Endothelial cell of umbilical vein (primary cell): ENCODE results near the gene ZNF544. TPM values are rescaled to one million over a fixed set of nuclear protein-coding genes. Genes with fewer than 3 reads are reported as not detected.

Experiments used
- BruUV-seq: library from RNA; stranded (reverse); fragments of 400-500 nt; replicated peaks from 2 replicates; lab custom pipeline; 2021; lab: Mats Ljungman, UMichigan
- CTCF ChIA-PET: fragments of 300-600, 350-600 bp; sonication (Branson Sonifier 250); formaldehyde crosslinking; loops from one replicate; lab custom pipeline; 2021; ENCODE audit warnings: antibody characterized with exemption, inconsistent platforms; lab: Charles Lee
- POLR2A ChIA-PET: fragments of 300-600, 350-600 bp; sonication (Branson Sonifier 250); formaldehyde crosslinking; loops from one replicate; lab custom pipeline; 2021; ENCODE audit warnings: antibody characterized with exemption, inconsistent platforms; lab: Charles Lee
- DNase-seq: peaks from one replicate; pipeline ENCODE4 v3.0.0-alpha.2; 2011; ENCODE audit warnings: low read depth, low spot score
- FAIRE-seq: peaks from 2 replicates; lab custom pipeline; 2011; peaks lifted over from hg19 to GRCh38; lab: Jason Lieb, UNC
- H2AFZ ChIP-seq: 2 replicates; pipeline ENCODE4 v1.6.0; 2012; ENCODE audit warnings: low read depth, low read length, control low read depth, inconsistent platforms
- H3K27ac ChIP-seq: 2 replicates; pipeline ENCODE4 v1.5.1; 2011; ENCODE audit warnings: low read depth, mild to moderate bottlenecking, control low read depth, low read length, moderate library complexity; ENCODE audit not compliant: insufficient read depth
- H3K27me3 ChIP-seq, 2 experiments: 2 replicates each; pipeline versions ENCODE4 v1.6.0 to v1.6.1; 2011; ENCODE audit warnings: low read length in 2 of 2, mixed read lengths in 1 of 2; ENCODE audit not compliant: control insufficient read depth in 2 of 2, insufficient read depth in 2 of 2
- H3K36me3 ChIP-seq, 2 experiments: 2 replicates in 1 of 2; 3 replicates in 1 of 2; pipeline ENCODE4 v1.5.1; 2011; ENCODE audit warnings: low read length in 2 of 2, mild to moderate bottlenecking in 1 of 2, moderate library complexity in 1 of 2; ENCODE audit not compliant: control insufficient read depth in 2 of 2, insufficient read depth in 2 of 2; ENCODE audit errors: extremely low read depth in 1 of 2
- H3K4me1 ChIP-seq: 3 replicates; pipeline ENCODE4 v1.5.1; 2011; ENCODE audit warnings: mild to moderate bottlenecking, low read length; ENCODE audit not compliant: control insufficient read depth, insufficient read depth; ENCODE audit errors: extremely low read depth
- H3K4me2 ChIP-seq: 2 replicates; pipeline ENCODE4 v1.6.1; 2011; ENCODE audit warnings: low read length, control low read depth, mixed read lengths; ENCODE audit not compliant: insufficient read depth
- H3K4me3 ChIP-seq, 3 experiments: fragments of 200-600 bp in 1 of 3; sonication (generic), shearing (Covaris generic) in 1 of 3; replicated peaks in 1 of 3; 2 replicates each; pipeline ENCODE4 v1.5.1; 2011 to 2016; ENCODE audit warnings: control low read depth in 3 of 3, low read length in 3 of 3, mild to moderate bottlenecking in 2 of 3, inconsistent platforms in 1 of 3, low read depth in 1 of 3, moderate library complexity in 1 of 3; ENCODE audit not compliant: insufficient read depth in 1 of 3
- H3K79me2 ChIP-seq: 2 replicates; pipeline ENCODE4 v1.6.0; 2012; ENCODE audit warnings: low read length, inconsistent platforms; ENCODE audit not compliant: control insufficient read depth, insufficient read depth
- H3K9ac ChIP-seq: replicated peaks from 2 replicates; pipeline ENCODE3; 2011; ENCODE audit warnings: low read length, control low read depth; ENCODE audit not compliant: insufficient read depth; ENCODE audit errors: extremely low read depth
- H3K9me1 ChIP-seq: replicated peaks from 3 replicates; pipeline ENCODE4 v1.6.0; 2011; ENCODE audit warnings: mild to moderate bottlenecking, low read length; ENCODE audit not compliant: control insufficient read depth, insufficient read depth; ENCODE audit errors: extremely low read depth
- H3K9me3 ChIP-seq: replicated peaks from 2 replicates; pipeline ENCODE4 v1.5.1; 2012; ENCODE audit warnings: low read length, inconsistent platforms; ENCODE audit not compliant: control insufficient read depth, insufficient read depth
- H4K20me1 ChIP-seq: replicated peaks from 2 replicates; pipeline ENCODE3; 2011; ENCODE audit warnings: mild to moderate bottlenecking, low read length; ENCODE audit not compliant: control insufficient read depth, insufficient read depth; ENCODE audit errors: extremely low read depth
- CTCF ChIP-seq, 2 donors: IDR thresholded peaks; 1 replicate in 1 of 2; 2 replicates in 1 of 2; pipeline ENCODE4 v1.5.1; 2011; ENCODE audit warnings: low read length in 2 of 2, mild to moderate bottlenecking in 2 of 2, moderate library complexity in 2 of 2, control low read depth in 1 of 2, inconsistent platforms in 1 of 2, low read depth in 1 of 2; ENCODE audit not compliant: insufficient read depth in 1 of 2; ENCODE audit errors: extremely low read depth in 1 of 2
- EZH2 ChIP-seq: IDR thresholded peaks from 2 replicates; pipeline ENCODE4 v1.6.1; 2012; ENCODE audit warnings: borderline replicate concordance, low read depth, mild to moderate bottlenecking, moderate library complexity, low read length, inconsistent platforms; ENCODE audit not compliant: severe bottlenecking
- FOS ChIP-seq: IDR thresholded peaks from 2 replicates; pipeline ENCODE4 v1.6.1; 2011; ENCODE audit warnings: mild to moderate bottlenecking, low read length, moderate library complexity, borderline replicate concordance; ENCODE audit not compliant: insufficient read depth
- GATA2 ChIP-seq: IDR thresholded peaks from 2 replicates; pipeline ENCODE4 v1.7.0; 2011; ENCODE audit warnings: low read depth, mild to moderate bottlenecking, moderate library complexity, mixed read lengths, low read length; ENCODE audit not compliant: insufficient read length, insufficient read depth
- JUN ChIP-seq: IDR thresholded peaks from 2 replicates; pipeline ENCODE4 v1.6.1; 2011; ENCODE audit warnings: borderline replicate concordance, low read depth; ENCODE audit not compliant: insufficient read length, insufficient read depth
- MYC ChIP-seq: IDR thresholded peaks from one replicate; pipeline ENCODE4 v1.6.1; 2011; ENCODE audit warnings: mild to moderate bottlenecking, low read depth, low read length
- POLR2A ChIP-seq: IDR thresholded peaks from 2 replicates; pipeline ENCODE4 v1.6.1; 2012; ENCODE audit warnings: low read depth, mild to moderate bottlenecking, control low read depth, low read length
- POLR2AphosphoS5 ChIP-seq: IDR thresholded peaks from 2 replicates; pipeline ENCODE4 v1.6.1; 2012; ENCODE audit warnings: low read depth, mild to moderate bottlenecking, control low read depth, low read length, moderate library complexity; ENCODE audit not compliant: insufficient read depth
- dilution Hi-C: fragments of 300-500 bp; cut with MboI; formaldehyde crosslinking; loops from one replicate; pipeline ENCODE4 v1.15.0; 2019; ENCODE audit warnings: low sequenced_read_pairs; ENCODE audit not compliant: extremely low pct_ligation_motif_present
- intact Hi-C: fragments of 100-400 bp; cut with micrococcal nuclease; formaldehyde crosslinking; loops from one replicate; pipeline ENCODE4 v1.10.0; 2022
- polyA plus RNA-seq, 4 experiments: library from polyadenylated mRNA; depleted of rRNA in 3 of 4; stranded (reverse) in 3 of 4; unstranded in 1 of 4; fragments of >200 nt; gene quantifications; 2 replicates each; pipeline versions ENCODE4 v1.2.1 to v1.2.3, GENCODE V29; 2011 to 2012; ENCODE audit warnings: missing spikeins in 1 of 4
- total RNA-seq: library from RNA; stranded (reverse); gene quantifications from 2 replicates; pipeline ENCODE4 v1.2.3, GENCODE V29; 2021
- TF ChIP-seq, protein P1 (sequence below): IDR thresholded peaks from 2 replicates; pipeline ENCODE4 v1.6.1; 2011; ENCODE audit not compliant: insufficient read depth, insufficient read length

Gene ZNF544
- total and polyA plus RNA-seq, 2 donors (not counting 3 experiments of a cell fraction or from before 2014, with no cell fraction given) = 33.4 to 45.4 TPM

DNA sequence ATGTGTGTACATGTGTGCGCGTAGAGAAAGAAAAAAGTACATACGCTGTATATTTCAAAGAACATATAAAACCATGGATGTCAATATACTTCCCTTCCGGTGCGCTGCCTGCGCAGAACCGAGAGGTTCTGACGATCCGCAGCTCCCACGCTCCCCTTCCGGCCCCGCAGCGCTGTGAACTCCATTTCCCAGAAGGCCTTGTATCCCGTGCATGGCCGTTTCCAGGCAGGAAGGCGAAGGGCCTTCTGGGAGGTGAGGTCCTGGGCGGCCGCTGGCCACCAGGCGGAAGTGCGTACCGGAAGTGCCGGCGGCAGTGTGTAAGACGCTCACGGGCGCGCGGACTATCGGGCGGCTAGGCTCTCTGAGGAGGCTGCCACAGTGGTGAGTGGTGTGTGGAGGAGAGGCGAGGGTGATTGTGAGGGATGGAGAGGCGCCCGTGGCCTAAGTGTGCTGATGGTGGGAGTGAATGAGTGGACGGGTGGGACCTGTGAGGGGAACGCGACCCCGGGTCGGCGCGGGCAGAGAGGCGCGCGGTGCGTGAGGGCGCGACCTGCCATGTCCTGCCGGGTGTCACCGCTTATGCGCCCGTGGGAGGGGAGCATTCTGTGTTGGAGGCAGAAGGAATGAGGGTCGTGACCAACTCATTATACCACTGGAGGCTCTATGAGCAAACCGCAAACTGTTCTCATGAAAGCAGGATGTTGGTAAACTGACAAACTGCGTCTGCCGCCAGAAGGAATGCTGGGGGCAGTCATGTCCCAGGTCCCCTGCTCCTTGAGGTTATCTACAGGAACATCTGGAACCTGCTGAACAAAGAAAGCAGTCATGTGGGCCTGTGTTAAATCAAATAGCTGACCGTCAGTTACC is 76.6 kb downstream of the ZNF544 start, which contains the start of gene ERVK3-1:
ERVK3-1 (plus strand) TSS at position 313 of the 867 bp plus-strand sequence. CDS start 6,792 bp downstream, outside the sequence.
- CTCF ChIA-PET = interaction anchor here (0.6 to 2.4 kb wide), 3 partner anchors 10 to 77 kb away, joined by 3 to 9 read pairs (median 4); partner anchors contain the start of gene ZNF544
- FAIRE-seq (peak; percentile 98), DNase-seq (peak; percentile 98)
- H3K4me3 ChIP-seq = peak within 1 kb of the TSS; percentile 44 to 72 (median 49)
- peak within 1 kb of the TSS; percentile 90 for H3K4me2 ChIP-seq
- no peaks in the 10 kb centered on the region for H4K20me1 ChIP-seq
- H3K9ac ChIP-seq = peak within 1 kb of the TSS; percentile 95
- no peaks in the 10 kb centered on the region for H3K9me1 ChIP-seq
- peak within 1 kb of the TSS; percentile 95 for H3K27ac ChIP-seq
- POLR2A ChIA-PET = interaction anchor here (0.7 to 1.0 kb wide), 2 partner anchors 27 to 77 kb away, joined by 3 to 5 read pairs; partner anchors contain the start of genes ZNF544 and ZNF8
- H3K9me3 ChIP-seq = no peaks in the 10 kb centered on the region
- H3K4me1 ChIP-seq = peaks cover 9% of the 10 kb centered on the region
- H2AFZ ChIP-seq = peak within 1 kb of the TSS; percentile 84
- intact Hi-C loops (loop anchor here (1.0 to 2.0 kb wide), 5 partner anchors 21 to 77 kb away; partner anchors contain the start of genes ZNF497, ZNF544, ZNF837 and ZSCAN22), dilution Hi-C loops (no loop called here)
- H3K79me2 ChIP-seq = peaks cover 7% of the 10 kb centered on the region
- no peaks in the 10 kb centered on the region for H3K27me3 ChIP-seq
- BruUV-seq = no TSS peak
- peak; percentile 92 for TF ChIP-seq POLR2A
- TF ChIP-seq GATA2 = no peak
- TF ChIP-seq, protein P1, sequence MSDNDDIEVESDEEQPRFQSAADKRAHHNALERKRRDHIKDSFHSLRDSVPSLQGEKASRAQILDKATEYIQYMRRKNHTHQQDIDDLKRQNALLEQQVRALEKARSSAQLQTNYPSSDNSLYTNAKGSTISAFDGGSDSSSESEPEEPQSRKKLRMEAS = peak; percentile 41
- no peak for TF ChIP-seq CTCF (IDR thresholded peaks at IDR 0.05; ENCODE audit: extremely low read depth in 1 of 2, insufficient read depth in 1 of 2, low read depth in 1 of 2, low read length in 2 of 2)
- no peak for TF ChIP-seq FOS
- TF ChIP-seq EZH2 = no peak
- no peak for TF ChIP-seq JUN
- TF ChIP-seq POLR2AphosphoS5 = peak; percentile 79
- no peak for TF ChIP-seq MYC
- H3K36me3 ChIP-seq = peaks cover 0 to 7% of the 10 kb centered on the region in 2 experiments
